Measurements from ENCODE around the gene MYO1F. TPM values are rescaled to one million over a fixed set of nuclear protein-coding genes. Genes with fewer than 3 reads are reported as not detected.
A peak's percentile ranks its signal among the peaks of the same experiment; 100 is the strongest.

MYO1F gene
- total and polyA plus RNA-seq, 2 of the 13 experiments (the other 11 are each of a cell fraction or from before 2014, with no cell fraction given): 0.09 to 0.13 TPM

DNA sequence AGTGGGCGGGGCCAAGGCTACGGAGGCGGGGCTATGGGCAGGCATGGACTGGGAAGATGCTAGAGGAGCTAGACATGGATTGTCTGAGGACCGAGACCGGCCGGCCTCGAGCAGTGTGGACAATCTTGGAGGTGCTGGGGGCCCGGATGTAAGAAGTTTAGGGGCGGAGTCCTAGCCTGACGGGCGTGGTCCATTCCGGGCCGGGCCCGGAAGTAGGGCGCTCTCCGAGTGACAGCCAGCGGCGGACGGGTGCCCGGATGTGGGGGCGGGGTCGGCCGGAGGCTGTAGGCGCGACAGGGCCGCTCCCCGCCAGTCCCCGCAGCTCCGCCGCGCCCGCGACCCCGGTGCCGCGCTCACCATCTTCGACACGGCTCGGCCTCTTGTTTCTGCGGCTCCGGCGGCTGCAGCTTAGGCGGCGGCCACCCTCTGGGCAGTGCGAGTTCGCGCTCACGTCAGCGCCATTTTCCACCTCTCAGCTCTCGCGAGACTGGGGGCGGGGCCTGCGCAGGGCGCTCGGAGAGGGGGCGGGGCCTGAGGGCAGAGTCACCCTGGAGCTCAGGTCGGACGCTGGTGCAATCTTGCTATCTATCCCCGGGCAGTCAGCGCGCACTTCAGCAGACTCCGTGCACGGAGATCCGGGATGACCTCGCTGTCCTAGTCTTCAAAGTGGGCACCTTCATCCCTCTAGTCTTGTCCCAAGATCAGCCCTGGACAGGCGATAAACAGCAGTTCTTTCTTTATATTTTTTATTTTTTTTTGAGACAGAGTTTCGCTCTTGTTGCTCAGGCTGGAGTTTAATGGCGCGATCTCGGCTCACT is 63.3 kb downstream of the MYO1F start, which contains the start of gene ZNF414 (continued):
- TF ChIP-seq, protein P1, sequence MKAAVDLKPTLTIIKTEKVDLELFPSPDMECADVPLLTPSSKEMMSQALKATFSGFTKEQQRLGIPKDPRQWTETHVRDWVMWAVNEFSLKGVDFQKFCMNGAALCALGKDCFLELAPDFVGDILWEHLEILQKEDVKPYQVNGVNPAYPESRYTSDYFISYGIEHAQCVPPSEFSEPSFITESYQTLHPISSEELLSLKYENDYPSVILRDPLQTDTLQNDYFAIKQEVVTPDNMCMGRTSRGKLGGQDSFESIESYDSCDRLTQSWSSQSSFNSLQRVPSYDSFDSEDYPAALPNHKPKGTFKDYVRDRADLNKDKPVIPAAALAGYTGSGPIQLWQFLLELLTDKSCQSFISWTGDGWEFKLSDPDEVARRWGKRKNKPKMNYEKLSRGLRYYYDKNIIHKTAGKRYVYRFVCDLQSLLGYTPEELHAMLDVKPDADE (CRISPR knock-in tag; IDR thresholded peaks at IDR 0.05): no peak
- no peak for TF ChIP-seq MTF1 (CRISPR knock-in tag; IDR thresholded peaks at IDR 0.05)
- no peak for TF ChIP-seq ZNF780A (CRISPR knock-in tag; IDR thresholded peaks at IDR 0.05)
- TF ChIP-seq ZNF644 (CRISPR knock-in tag; IDR thresholded peaks at IDR 0.05; ENCODE audit: low read depth): no peak
- no peak for TF ChIP-seq ZKSCAN8 (CRISPR knock-in tag; IDR thresholded peaks at IDR 0.05; ENCODE audit: borderline replicate concordance)
- TF ChIP-seq HNRNPLL (IDR thresholded peaks at IDR 0.05; ENCODE audit: low read depth, low read length, poor library complexity, severe bottlenecking): peak; percentile 37
- TF ChIP-seq ZFP41 (CRISPR knock-in tag; IDR thresholded peaks at IDR 0.05; ENCODE audit: borderline replicate concordance): no peak
- TF ChIP-seq, protein P2, sequence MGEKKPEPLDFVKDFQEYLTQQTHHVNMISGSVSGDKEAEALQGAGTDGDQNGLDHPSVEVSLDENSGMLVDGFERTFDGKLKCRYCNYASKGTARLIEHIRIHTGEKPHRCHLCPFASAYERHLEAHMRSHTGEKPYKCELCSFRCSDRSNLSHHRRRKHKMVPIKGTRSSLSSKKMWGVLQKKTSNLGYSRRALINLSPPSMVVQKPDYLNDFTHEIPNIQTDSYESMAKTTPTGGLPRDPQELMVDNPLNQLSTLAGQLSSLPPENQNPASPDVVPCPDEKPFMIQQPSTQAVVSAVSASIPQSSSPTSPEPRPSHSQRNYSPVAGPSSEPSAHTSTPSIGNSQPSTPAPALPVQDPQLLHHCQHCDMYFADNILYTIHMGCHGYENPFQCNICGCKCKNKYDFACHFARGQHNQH (CRISPR knock-in tag; IDR thresholded peaks at IDR 0.05): no peak
- no peak for TF ChIP-seq ZNF670 (CRISPR knock-in tag; IDR thresholded peaks at IDR 0.05; ENCODE audit: borderline replicate concordance)
- no peak for TF ChIP-seq REXO4 (CRISPR knock-in tag; IDR thresholded peaks at IDR 0.05; ENCODE audit: borderline replicate concordance)
- TF ChIP-seq NRL (CRISPR knock-in tag; IDR thresholded peaks at IDR 0.05; ENCODE audit: borderline replicate concordance): no peak
- TF ChIP-seq SAFB2 (CRISPR knock-in tag; IDR thresholded peaks at IDR 0.05; ENCODE audit: borderline replicate concordance, low read depth): 0 out of 2 replicates have a peak, but pooled peaks have one; percentile 35
- TF ChIP-seq ZNF251 (CRISPR knock-in tag; IDR thresholded peaks at IDR 0.05): no peak
- TF ChIP-seq FOXP1 (IDR thresholded peaks at IDR 0.05): no peak
- no peak for TF ChIP-seq FOXP1 (CRISPR knock-in tag; IDR thresholded peaks at IDR 0.05)
- peak; percentile 62; the same call in 1 of the 2 replicates for TF ChIP-seq KDM5B (CRISPR knock-in tag; IDR thresholded peaks at IDR 0.05; ENCODE audit: borderline replicate concordance)
- peak; percentile 76; the same call in 1 of the 2 replicates for TF ChIP-seq AKAP8 (CRISPR knock-in tag; IDR thresholded peaks at IDR 0.05)
- TF ChIP-seq TEAD2 (CRISPR knock-in tag; IDR thresholded peaks at IDR 0.05): no peak
- TF ChIP-seq, protein P3, sequence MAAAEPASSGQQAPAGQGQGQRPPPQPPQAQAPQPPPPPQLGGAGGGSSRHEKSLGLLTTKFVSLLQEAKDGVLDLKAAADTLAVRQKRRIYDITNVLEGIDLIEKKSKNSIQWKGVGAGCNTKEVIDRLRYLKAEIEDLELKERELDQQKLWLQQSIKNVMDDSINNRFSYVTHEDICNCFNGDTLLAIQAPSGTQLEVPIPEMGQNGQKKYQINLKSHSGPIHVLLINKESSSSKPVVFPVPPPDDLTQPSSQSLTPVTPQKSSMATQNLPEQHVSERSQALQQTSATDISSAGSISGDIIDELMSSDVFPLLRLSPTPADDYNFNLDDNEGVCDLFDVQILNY (CRISPR knock-in tag; conservative IDR thresholded peaks at IDR 0.05): no peak
- TF ChIP-seq, protein P4, sequence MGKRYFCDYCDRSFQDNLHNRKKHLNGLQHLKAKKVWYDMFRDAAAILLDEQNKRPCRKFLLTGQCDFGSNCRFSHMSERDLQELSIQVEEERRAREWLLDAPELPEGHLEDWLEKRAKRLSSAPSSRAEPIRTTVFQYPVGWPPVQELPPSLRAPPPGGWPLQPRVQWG (CRISPR knock-in tag; IDR thresholded peaks at IDR 0.05; ENCODE audit: borderline replicate concordance, low read depth): no peak
- 0 out of 2 replicates have a peak, but pooled peaks have one; percentile 62 for TF ChIP-seq REPIN1 (CRISPR knock-in tag; IDR thresholded peaks at IDR 0.05; ENCODE audit: borderline replicate concordance, low read depth)
- TF ChIP-seq, protein P5, sequence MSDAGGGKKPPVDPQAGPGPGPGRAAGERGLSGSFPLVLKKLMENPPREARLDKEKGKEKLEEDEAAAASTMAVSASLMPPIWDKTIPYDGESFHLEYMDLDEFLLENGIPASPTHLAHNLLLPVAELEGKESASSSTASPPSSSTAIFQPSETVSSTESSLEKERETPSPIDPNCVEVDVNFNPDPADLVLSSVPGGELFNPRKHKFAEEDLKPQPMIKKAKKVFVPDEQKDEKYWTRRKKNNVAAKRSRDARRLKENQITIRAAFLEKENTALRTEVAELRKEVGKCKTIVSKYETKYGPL (CRISPR knock-in tag; IDR thresholded peaks at IDR 0.05): no peak
- no peak for TF ChIP-seq ATF7 (IDR thresholded peaks at IDR 0.05)
- TF ChIP-seq ATF7 (CRISPR knock-in tag; IDR thresholded peaks at IDR 0.05): no peak
- TF ChIP-seq ATF7-NPFF (CRISPR knock-in tag; IDR thresholded peaks at IDR 0.05; ENCODE audit: low read depth): peak; percentile 85; the same call in 1 of the 2 replicates
- TF ChIP-seq FOXK2 (IDR thresholded peaks at IDR 0.05): no peak
- no peak for TF ChIP-seq ZNF782 (CRISPR knock-in tag; IDR thresholded peaks at IDR 0.05; ENCODE audit: borderline replicate concordance)
- peak; percentile 81 for TF ChIP-seq KDM5A (IDR thresholded peaks at IDR 0.05; ENCODE audit: borderline replicate concordance, low read length)

All from HepG2 (cell line).